HG02588 (cell line): ENCODE measurements around the gene RIBC1.
"Not testable (repeated sequence)": the region's sequence is repeated elsewhere in the genome, so short reads cannot be mapped to it uniquely, and the experiment has no call there.

ENCODE experiments used
- ATAC-seq: cut with Tn5 transposase; IDR thresholded peaks from one replicate; pipeline ENCODE4 v1.9.1; 2021; ENCODE audit warnings: mild to moderate bottlenecking, moderate library complexity; ENCODE audit not compliant: unreplicated experiment

RIBC1 gene

DNA sequence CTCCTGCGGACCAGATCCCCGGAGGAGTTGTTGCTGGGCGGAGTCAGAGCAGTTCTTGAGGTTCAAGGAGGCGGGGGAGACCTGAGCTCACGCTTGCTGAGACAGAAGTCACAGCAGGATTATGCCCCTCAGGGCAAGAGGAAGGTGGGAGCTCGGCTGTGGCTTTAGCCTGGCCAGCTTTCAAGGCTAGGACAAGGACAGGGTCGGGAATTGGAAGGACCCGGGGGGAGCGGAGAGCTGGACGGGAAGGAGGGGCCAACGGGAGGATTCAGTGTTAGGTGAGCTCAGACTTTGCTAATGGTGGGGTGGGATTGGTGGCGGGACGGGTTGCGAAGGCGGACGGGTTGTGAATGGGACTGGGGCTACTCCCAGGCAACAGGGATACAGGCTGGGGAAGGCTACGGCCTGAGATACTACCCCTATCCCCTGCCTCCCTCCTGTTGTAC is at the start of gene RIBC1:
Gene RIBC1, plus strand, starts transcription at position 13 of the 446 bp plus-strand sequence. CDS start 3,404 bp downstream, outside the sequence.
- ATAC-seq, result no peak

DNA sequence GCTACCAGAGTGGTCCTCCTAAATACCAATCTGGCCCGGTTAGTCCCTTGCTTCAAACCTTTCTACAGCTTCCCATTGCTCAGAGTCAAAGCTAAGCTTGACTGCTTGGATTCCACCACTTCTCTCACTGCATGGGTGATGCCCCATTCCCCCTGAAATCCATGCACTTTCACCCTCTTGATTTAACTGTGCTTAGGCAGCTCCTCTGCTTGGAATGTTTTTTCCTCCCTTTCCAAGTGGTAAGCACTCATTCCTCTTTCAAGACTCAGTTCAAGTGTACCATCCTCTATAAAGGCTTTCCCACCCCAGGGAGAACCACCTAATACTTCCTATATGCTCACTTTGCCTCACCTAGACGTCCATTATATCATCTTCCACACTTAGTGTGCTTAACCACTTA is 49.4 kb upstream of the RIBC1 start:
- no peak for ATAC-seq

DNA sequence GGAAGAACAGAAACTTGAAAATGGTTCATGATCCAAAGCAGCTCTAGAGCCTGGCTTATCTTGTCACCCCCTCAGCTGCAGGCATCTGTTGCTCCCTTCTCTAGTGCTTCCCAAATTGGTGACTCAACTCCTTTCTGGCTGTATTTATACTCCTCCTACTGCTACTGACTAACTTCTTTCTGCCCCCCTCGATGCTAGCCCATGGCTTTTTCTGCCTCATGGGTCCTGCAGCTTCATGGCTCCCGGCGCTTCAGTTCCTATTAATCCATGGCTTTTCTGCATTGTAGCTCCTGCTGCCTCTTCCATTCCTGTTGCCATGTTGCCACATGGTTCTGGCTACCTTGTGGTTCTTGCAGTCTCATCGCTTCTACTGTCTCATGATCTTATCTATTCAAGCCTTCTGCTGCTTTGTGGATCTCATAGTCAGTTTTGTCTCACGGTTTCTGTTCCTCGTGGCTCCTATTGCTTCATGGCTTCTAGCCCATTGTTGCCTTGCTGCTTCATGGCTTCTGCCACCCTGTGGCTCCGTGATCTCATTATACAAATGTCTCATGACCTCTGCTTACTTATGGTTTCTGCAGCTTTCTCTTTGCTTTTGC is 48.4 kb upstream of the RIBC1 start:
- ATAC-seq, result no peak

DNA sequence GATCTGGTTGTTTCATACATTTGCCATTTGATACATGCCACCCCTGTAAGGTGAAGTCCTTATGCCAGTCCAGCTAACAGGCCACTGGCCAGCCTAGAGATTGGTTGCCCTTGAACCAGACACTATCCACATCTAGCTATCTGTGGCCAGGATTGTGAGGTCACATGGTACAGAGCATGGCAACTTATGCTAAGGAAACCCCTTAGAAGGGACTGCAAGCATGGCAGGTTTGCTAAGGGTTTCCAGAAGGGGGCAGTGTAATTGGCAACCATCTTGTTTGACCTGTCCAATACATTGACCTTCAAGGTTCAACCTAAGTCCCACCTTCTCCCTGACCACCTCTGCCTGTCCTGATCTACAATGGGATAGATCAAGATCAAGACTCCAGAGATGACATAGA is 47.8 kb upstream of the RIBC1 start:
- ATAC-seq, result no peak

DNA sequence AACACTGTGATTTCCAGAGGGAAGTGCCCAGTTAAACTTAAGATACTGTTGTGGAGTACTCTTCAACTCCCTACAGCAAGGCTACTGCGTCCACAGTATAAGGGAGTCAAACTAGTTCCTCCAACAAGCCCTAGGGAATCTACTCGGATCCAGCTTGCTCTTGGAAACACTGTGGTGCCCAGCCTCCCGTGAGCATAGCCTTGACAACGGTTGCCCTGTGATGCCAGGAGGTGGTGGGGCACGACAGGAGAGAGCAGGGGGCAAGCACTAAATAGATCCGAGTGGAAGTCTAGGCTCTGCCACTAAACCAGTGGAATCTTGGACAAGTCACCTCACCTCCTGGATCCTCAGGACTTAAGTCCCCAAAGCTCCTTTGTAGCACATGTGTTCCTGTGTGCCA is 45.8 kb upstream of the RIBC1 start:
- no peak for ATAC-seq

DNA sequence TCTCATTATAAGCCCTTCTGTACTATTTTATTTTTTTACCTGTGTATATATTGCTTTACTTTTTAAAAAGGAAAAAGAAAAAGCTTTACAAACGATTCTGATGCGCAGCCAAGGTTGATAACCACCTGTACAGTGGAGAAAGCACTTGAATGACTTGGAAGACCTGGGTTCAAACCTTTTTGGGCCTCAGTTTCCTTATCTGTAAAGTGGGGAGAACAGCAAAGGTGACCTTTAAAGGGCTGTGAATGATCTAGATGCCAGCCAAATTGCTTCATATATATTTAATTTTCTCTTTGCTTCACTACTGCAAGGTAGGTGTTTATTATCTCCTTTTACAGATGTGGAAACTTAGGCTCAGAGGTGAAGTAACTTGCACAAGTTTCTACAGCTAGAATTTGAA is 45.2 kb upstream of the RIBC1 start:
- no peak for ATAC-seq

DNA sequence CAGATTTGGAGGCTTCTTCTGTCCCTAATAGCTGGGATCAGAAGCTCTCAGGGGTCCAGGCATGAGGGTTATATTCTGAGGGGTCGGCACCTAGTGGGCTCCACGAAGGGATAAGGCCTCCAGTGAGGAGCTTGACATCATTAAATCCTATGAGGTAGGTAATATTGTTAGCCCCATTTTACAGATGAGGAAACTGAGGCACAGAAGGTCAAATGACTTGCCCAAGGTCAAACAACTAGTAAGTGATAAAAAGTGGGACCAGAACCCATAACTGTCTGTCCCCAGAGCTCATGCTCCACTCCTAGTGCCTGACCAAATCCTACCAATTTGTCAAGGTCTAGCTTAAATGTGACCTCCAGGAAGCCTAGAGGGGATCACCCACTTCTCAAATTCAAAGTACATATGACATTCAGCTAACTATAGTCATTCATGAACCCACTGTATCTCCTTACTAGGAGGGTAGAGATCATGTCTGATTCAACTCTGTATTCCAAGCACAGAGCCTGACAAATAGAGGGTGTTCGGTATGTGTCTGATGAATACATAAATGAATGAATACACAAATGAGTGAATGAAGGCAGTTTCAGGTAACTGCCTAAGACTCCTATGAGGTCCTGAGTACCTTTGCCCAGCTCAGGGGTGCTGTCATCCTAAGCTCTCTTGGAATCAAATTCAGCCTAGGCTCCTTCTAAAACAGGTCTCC is 43.5 kb upstream of the RIBC1 start:
- ATAC-seq, result no peak

DNA sequence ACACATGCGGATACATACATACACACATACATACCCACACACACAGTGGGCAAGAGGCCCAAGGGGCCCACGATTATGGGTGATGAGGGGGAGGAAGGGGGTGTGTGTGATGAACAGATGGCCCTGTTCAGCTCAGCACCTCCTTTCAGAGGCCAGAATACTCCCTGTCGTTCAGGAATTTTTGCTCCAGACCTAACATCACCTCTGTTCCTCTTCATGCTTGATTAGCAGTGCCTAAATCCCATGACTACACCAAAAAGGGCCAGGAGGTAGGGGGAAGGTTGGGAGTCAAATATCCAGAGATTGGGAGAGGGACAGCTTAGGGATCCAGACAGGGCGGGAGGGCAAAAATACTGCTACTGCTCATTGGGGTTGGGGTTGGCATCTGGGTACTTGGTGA is 42.9 kb upstream of the RIBC1 start:
- no peak for ATAC-seq

DNA sequence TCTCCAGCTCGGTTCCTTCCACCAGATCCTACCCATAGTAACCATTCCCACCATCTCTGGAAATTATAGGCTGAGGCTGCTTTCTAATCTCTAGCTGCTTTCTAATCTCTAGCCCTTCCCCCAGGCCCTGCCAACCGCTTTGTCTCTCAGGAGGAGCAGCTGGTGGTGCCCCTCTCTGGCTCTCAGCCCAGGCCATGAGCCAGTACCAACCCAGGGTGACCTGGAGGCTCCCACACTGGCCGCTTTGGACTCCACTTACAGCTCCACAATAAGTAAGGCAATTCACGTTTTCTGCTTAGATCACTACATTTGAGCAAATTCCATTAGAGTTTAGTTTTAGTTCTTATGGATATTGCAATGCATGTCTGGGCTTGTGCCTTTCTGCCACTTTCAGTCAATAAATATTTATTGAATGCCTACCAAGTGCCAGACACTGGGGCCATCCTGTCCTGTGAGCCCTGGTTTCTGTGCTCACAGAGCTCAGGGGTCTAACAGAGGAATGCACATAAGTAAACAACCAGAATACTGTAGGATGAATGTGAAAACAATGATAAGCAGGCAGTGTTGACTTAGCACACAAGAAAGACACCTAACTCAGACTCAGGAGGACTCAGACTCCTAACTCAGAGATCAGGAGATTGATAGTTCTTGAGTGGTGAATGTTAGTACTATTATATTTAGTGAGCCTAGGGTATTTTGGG is 39.1 kb upstream of the RIBC1 start:
- no peak for ATAC-seq

DNA sequence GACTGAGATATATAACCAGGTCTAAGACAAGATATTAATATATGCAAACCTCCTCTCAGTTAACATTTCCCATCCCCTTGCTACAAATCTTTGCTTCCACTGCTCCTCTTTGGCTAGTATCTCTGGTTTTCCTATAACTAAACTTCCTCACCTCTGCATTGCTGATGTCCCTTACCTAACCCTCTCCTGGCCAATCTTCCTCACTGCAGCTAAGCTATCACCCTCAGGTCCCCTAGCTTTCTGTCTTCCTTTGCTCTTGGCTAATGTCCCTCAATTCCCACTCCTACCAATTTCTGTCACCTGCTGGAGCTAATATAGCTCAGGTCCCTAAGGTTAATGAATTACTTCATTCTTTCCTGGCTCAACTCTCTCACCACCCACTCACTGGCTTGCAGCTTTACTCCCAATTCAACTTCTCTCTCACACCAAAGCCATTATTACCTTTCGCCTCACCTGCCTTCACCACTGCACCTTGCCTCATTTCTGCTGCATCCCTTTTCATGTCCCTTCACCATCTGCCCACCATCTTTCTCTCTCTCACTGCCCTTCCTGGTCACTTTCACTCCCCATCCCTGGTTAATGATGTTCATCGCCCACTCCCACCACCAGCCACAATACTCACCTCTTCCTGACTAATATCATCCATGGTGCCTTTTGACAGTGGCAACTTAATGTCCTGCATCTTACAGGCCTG is 26.9 kb upstream of the RIBC1 start:
- ATAC-seq, result no peak

DNA sequence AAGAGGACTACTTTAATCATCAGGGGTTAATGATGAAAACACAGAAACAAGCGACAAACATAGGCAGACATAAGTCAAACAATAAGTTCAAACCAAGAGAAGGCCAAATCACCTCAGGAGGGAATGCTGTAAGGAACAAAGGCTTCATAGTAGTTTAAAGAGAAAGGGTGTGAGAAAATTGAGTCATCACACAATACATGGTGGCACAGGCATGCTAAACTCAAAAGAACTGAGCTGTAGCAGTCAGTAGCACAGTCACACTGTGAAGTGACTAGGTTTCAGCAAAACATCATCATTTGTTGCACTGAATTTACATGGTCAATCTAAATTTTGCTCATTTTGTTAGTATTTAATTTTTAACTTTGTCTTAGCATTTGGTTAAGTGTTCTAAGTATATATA is 24.5 kb upstream of the RIBC1 start:
- ATAC-seq, result no peak

DNA sequence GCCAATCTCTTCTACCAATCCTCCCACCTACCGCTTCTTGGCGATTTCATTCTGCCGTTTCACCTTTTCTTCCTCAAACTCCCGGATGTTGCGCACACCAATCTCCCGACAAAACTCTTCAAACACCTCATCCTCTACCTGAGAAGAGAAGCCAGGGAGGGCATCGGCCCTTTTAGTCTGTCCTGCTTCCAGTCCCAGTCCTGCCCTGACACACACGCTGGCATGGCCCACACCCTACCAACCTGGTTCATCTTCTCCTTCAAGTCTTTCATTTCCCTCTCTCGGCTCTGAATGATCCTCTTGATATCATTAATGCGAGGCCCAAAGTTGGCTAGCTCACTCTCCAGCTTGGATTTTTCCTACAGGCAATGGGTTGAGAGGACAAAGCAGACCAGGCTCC is 19.1 kb upstream of the RIBC1 start:
- ATAC-seq, result no peak

DNA sequence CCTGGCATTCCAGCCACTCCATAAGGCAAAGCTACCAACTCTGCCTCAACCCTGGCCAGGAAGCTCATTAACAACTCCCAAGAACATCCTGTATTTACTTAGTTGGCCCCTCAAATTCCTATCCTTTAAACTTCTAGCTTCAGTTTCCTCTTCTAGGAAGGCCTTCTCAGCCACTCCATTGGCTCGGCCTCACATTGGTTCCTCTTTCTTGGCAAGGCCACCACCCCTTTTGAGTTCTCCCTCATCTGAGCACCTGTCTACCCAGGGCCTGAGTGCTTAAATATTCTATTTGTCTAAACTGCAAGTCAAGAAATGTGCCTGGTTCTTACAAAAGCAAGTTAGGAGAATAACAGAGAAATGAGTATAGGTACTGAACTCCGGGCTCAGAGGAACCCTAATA is 10.2 kb upstream of the RIBC1 start:
- no peak for ATAC-seq

DNA sequence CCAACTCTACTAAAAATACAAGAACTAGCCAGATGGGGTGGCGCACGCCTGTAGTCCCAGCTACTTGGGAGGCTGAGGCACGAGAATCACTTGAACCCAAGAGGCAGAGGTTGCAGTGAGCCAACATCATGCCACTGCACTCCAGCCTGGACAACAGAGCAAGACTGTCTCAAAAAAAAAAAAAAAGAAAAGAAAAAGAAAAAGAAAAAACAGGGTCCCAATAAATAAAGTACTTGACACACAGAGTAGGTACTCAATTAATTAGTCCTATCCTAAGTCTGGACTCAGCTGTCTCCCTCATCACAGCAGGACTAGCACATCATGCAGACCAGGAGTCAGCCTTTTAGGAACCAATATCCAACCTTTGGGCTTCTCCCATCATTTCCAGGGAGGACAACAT is 2.3 kb upstream of the RIBC1 start:
- not testable (repeated sequence) for ATAC-seq

DNA sequence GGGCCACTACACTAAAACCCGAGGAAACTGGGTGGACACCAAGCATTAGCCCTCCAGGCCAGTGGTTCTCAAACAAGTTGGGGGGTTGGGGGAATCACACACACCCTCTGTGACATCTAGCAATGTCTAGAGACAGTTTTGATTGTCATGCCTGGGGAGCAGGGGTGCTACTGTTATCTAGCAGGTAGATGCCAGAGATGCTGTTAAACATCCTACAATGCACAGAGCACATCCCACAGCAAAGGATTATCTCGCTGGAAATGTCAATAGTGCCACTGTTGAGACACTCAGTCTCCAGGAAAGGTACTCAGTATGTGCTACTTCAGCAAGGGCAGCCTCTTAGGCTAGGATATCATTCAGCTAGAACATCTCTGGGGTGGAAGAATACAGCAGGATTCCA is 1.5 kb upstream of the RIBC1 start:
- no peak for ATAC-seq

DNA sequence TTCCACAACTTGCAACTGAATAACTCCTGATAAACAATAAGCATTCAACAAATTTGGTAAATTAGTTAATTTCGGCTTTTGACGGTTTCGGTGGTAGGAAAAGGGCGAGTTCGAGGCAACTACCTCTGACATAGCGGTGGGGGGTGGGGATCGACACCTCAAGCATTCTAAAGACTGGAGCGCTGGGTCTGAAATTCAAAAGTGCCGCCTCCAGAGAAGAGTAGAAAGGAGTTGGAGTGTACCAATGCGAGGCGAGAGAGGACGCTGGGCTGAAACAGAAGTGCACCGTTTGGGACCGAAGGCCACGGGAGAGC is 944 bp upstream of the RIBC1 start:
- peak; percentile 3 for ATAC-seq

DNA sequence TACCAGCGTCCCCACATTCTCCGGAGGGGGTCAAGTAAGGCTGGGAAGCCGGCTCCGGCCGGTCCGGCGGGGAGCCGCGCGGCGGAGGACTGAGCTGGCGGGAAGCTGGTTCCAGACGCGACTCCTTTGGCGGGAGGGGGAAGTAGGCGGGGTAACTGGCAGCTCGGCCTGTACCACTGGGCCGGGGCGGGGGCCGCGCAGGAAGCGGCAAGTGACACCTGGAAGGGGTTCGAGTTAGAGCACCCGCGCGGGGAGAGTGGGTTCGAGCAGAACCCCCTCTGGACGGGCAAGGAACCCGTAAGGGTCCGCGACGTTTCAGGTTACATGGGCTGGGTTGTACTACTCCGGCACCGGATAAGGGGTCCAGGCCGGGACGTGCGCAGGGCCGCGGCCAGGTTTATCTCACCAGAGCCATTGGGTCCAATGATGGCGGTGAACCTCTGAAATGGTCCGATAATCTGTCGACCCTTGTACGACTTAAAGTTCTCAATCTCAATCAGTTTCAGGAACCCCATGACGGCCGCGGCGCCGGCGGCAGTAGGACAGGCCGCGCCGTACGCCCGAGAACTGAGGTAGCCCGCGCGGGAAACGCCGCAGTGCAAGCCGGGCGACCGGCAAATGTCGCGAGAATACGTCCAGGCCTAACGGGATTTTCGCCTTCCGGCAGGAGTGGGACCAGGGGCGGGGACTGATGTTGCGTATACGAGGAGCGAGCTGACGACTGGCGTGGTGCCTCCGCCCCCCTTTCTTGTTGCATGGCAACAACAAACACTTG is 400 bp upstream of the RIBC1 start, which contains the start of gene SMC1A:
Gene SMC1A, minus strand, starts transcription at position 569 of the 775 bp plus-strand sequence. Its CDS starts 54 bp downstream, at position 515.
- ATAC-seq, result peak; percentile 91

DNA sequence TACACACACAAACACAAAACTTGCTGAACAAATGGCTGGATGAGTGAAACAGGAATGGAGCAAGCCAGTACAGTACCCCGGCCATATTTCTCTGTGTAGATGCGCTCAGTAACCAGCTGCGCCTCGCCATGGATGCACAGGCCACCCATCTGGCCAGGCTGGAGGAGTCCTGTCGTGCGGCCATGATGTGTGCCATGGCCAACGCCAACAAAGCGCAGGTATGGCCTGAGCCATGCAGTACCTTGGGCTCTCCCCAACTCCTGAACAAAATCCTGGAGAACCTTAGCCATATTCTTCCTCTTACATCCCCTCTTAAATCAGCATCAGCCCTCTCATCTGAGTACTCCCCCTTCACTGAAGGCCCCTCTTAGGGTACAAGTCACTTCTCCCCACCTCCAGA is 7.1 kb downstream of the RIBC1 start:
- ATAC-seq, result no peak

DNA sequence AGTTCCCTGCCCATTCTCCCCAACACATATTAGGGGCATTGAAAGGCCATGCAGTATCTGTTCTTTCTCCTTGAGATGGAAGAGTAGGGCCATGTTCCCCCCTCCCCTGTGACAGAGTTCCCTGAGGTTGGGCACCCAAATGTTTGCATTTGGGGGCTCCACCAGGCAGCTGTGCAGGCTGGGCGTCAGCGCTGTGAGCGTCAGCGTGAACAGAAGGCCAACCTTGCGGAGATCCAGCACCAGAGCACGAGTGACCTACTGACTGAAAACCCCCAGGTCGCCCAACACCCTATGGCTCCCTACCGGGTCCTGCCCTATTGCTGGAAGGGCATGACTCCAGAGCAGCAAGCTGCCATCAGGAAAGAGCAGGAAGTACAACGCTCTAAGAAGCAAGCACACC is 7.6 kb downstream of the RIBC1 start:
- no peak for ATAC-seq

DNA sequence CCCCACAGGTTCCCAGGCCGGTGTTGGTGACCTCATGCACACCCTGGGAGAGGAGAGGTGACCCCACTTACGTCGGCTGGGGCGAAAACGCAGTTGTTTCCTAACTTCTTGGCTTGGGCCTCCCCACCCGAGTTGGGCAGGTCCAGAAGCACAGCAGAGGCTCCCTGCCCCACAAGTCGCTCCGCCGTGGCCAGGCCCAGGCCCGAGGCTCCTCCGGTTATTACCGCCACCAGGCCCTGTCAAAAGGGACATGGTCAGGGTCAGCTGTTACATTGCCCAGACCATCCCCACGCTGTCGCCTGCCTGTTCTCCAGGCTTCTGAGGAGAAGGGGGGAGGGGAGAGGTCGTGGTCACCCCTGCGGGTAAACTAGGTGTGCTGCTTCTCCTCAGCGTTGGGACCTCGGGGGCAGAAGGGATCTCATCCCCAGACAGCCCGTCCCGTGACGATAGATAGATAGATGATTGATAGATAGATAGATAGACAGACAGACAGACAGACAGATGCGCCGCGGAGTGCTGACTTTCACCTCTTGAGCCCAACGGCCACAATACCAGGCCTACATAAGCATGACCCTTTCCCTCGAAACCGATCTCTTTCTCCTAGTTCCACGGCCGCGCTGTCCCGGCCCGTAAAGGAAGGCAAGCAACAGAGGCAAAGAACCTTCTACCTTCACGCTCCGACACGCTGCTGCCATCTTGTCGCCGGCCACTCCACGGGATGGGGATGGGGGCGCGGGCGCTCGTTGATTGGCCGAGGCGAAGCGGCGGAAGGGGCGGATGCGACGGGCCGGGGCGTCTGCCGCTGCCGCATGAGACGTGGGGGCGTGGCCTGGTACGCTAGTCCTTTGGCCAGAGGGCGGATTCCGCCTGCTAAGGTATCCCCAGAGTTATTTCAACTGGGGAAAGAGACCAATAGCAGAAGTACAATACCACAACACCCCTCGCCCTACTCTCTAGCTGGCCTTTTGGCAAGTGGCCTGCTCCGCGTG is 11.3 kb downstream of the RIBC1 start, which contains the start of gene HSD17B10:
Gene HSD17B10, minus strand, starts transcription at position 720 of the 989 bp plus-strand sequence. Its CDS starts 25 bp downstream, at position 695.
- ATAC-seq, result peak; percentile 95
